ENCODE data around the gene CD6. TPM values are rescaled to one million over a fixed set of nuclear protein-coding genes. Genes with fewer than 3 reads are reported as not detected.
"Not testable (repeated sequence)": the region's sequence is repeated elsewhere in the genome, so short reads cannot be mapped to it uniquely, and the experiment has no call there.

CD6 gene
- total RNA-seq, 1 experiment from 2014 or later, result not detected

DNA sequence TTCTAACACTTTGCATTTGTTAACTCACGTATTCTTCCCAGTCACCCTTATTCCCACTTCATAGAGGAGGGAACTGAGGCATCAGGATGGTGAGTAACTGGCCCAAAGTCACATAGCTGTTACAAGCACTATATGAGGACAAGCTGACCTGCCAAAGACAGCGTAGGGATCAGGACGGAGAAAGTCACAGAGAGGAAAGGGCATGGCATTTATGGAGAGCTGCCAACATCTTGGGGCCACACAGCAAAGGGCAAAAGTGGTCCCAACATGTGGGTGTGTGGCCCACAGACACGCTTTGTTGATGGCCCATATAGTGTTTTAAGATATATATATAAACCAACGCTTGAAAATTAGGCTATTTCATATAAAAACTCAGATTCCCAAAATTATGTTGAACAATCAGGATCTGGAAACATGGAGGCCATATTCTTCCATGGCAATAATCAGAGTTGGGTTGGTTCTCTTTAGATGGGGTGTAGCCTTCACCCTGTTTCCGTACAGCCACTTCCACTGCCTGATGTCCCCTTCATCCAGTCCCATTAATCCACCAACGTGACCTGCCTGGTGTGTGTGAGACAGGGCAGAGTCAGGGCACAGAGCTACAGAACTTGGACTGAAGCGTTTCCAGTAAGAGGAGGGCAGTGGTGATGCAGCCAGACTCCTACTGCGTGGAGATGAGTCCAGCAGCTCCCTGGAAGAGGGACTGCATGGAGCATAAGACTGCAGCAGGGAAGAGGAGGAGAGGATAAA is 90.9 kb downstream of the CD6 start:
- Histone ChIP-seq H3K23me2 (ENCODE audit: insufficient read length, low read depth, low read length, poor library complexity, severe bottlenecking) (no peaks in the 10 kb centered on the region), H4K8ac (replicated peaks; ENCODE audit: insufficient read length, low read depth, low read length) (no peak overlapping the region), H3K9me3 (ENCODE audit: control insufficient read depth, low read depth, low read length) (no peaks in the 10 kb centered on the region), H3K4ac (ENCODE audit: low read depth, low read length) (no peak overlapping the region), H3K23ac (ENCODE audit: insufficient read length, low read depth, low read length) (no peak overlapping the region), H2BK5ac (ENCODE audit: insufficient read length, low read length) (no peak overlapping the region), H2BK120ac (ENCODE audit: low read depth, low read length, poor library complexity, severe bottlenecking) (no peak overlapping the region), H3K14ac (ENCODE audit: insufficient read depth, low read length) (no peak overlapping the region), H4K5ac (ENCODE audit: insufficient read length, low read depth, low read length) (no peak overlapping the region), H4K20me1 (ENCODE audit: control insufficient read depth, insufficient read depth, insufficient read length) (no peaks in the 10 kb centered on the region), H2BK12ac (ENCODE audit: insufficient read length, low read depth, low read length) (no peak overlapping the region), H3K79me2 (ENCODE audit: insufficient read depth, low read length) (no peaks in the 10 kb centered on the region), H2AFZ (ENCODE audit: low read length) (no peak overlapping the region), H2BK15ac (ENCODE audit: low read depth, low read length) (no peak overlapping the region), H3K56ac (ENCODE audit: insufficient read length, low read depth, low read length) (no peak overlapping the region), H3K4me1 (ENCODE audit: insufficient read depth, low read length) (no peaks in the 10 kb centered on the region), H4K91ac (ENCODE audit: insufficient read length, low read depth, low read length) (no peak overlapping the region), H3K4me2 (ENCODE audit: insufficient read depth, insufficient read length, low read length) (no peak overlapping the region), H3K27me3 (ENCODE audit: insufficient read depth, low read length) (no peaks in the 10 kb centered on the region), H3K18ac (ENCODE audit: insufficient read length, low read depth, low read length) (no peak overlapping the region), H2BK20ac (ENCODE audit: low read depth, low read length, poor library complexity, severe bottlenecking) (no peak overlapping the region), H3K27ac (ENCODE audit: insufficient read length, low read depth, low read length) (no peak overlapping the region), H3T11ph (ENCODE audit: low read length) (no peak overlapping the region), H3K9ac (ENCODE audit: extremely low read depth, insufficient read length, low read length) (no peak overlapping the region), H2AK5ac (ENCODE audit: insufficient read length, low read length) (no peak overlapping the region), H3K79me1 (ENCODE audit: insufficient read depth, low read depth, low read length, poor library complexity, severe bottlenecking) (no peaks in the 10 kb centered on the region)
- Mint-ChIP-seq H3K9me3 (no peaks in the 10 kb centered on the region), H3K27me3 (ENCODE audit: low read depth) (peaks cover 10% of the 10 kb centered on the region), H3K4me1 (peaks cover 3 to 4% of the 10 kb centered on the region in 2 experiments), H3K27ac (no peak overlapping the region), H3K4me3 (no peak overlapping the region), H3K36me3 (ENCODE audit: insufficient read depth in 1 of 3, low read depth in 3 of 3) (no peaks in the 10 kb centered on the region)
- DNase-seq, result peak; percentile 3
- WGBS (ENCODE audit: extremely low coverage, insufficient read length, low lambda C conversion rate), result no CpG with 5 or more reads among the region's 9 CpGs
- TF ChIP-seq, protein P1, sequence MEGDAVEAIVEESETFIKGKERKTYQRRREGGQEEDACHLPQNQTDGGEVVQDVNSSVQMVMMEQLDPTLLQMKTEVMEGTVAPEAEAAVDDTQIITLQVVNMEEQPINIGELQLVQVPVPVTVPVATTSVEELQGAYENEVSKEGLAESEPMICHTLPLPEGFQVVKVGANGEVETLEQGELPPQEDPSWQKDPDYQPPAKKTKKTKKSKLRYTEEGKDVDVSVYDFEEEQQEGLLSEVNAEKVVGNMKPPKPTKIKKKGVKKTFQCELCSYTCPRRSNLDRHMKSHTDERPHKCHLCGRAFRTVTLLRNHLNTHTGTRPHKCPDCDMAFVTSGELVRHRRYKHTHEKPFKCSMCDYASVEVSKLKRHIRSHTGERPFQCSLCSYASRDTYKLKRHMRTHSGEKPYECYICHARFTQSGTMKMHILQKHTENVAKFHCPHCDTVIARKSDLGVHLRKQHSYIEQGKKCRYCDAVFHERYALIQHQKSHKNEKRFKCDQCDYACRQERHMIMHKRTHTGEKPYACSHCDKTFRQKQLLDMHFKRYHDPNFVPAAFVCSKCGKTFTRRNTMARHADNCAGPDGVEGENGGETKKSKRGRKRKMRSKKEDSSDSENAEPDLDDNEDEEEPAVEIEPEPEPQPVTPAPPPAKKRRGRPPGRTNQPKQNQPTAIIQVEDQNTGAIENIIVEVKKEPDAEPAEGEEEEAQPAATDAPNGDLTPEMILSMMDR (conservative IDR thresholded peaks at IDR 0.05), result no peak

DNA sequence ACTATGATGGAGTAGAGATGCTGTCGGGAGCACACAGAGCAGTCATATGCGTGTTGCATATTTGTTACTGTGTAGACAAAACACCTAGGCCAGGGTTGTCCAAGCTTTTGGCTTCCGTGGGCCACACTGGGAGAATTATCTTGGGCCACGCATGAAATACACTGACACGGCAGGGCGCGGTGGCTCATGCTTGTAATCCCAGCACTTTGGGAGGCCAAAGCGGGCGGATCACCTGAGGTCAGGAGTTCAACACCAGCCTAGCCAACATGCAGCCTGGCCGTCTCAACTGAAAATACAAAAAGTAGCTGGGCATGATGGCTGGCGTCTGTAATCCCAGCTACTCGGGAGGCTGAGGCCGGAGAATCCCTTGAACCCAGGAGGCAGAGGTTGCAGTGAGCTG is 93.8 kb downstream of the CD6 start:
- H2AFZ ChIP-seq (ENCODE audit: low read length); H3K9me3 ChIP-seq (ENCODE audit: control insufficient read depth, low read depth, low read length); H2BK12ac ChIP-seq (ENCODE audit: insufficient read length, low read depth, low read length); H2AK5ac ChIP-seq (ENCODE audit: insufficient read length, low read length); H3K79me2 ChIP-seq (ENCODE audit: insufficient read depth, low read length); H4K5ac ChIP-seq (ENCODE audit: insufficient read length, low read depth, low read length); H3K27me3 ChIP-seq (ENCODE audit: insufficient read depth, low read length); H3K18ac ChIP-seq (ENCODE audit: insufficient read length, low read depth, low read length); H3K4me2 ChIP-seq (ENCODE audit: insufficient read depth, insufficient read length, low read length); H2BK5ac ChIP-seq (ENCODE audit: insufficient read length, low read length); H3K79me1 ChIP-seq (ENCODE audit: insufficient read depth, low read depth, low read length, poor library complexity, severe bottlenecking); H3K4me3 Mint-ChIP-seq; H3K14ac ChIP-seq (ENCODE audit: insufficient read depth, low read length); H4K8ac ChIP-seq (replicated peaks; ENCODE audit: insufficient read length, low read depth, low read length); H3K4me1 ChIP-seq (ENCODE audit: insufficient read depth, low read length); H4K91ac ChIP-seq (ENCODE audit: insufficient read length, low read depth, low read length); H3T11ph ChIP-seq (ENCODE audit: low read length); H3K56ac ChIP-seq (ENCODE audit: insufficient read length, low read depth, low read length); H2BK20ac ChIP-seq (ENCODE audit: low read depth, low read length, poor library complexity, severe bottlenecking); H2BK120ac ChIP-seq (ENCODE audit: low read depth, low read length, poor library complexity, severe bottlenecking); H3K4me1 Mint-ChIP-seq; H2BK15ac ChIP-seq (ENCODE audit: low read depth, low read length); H4K20me1 ChIP-seq (ENCODE audit: control insufficient read depth, insufficient read depth, insufficient read length); H3K9me3 Mint-ChIP-seq; H3K27ac ChIP-seq (ENCODE audit: insufficient read length, low read depth, low read length); H3K23me2 ChIP-seq (ENCODE audit: insufficient read length, low read depth, low read length, poor library complexity, severe bottlenecking); H3K9ac ChIP-seq (ENCODE audit: extremely low read depth, insufficient read length, low read length); H3K23ac ChIP-seq (ENCODE audit: insufficient read length, low read depth, low read length); H3K36me3 Mint-ChIP-seq (ENCODE audit: insufficient read depth in 1 of 3, low read depth in 3 of 3); H3K4ac ChIP-seq (ENCODE audit: low read depth, low read length): not testable (repeated sequence)
- peaks cover 14% of the 10 kb centered on the region for H3K27me3 Mint-ChIP-seq (ENCODE audit: low read depth)
- H3K27ac Mint-ChIP-seq, result peak overlapping the region in 1 of 3 experiments; percentile 61; a peak in 1 of 7 replicates
- peak; percentile 10 for DNase-seq
- WGBS (ENCODE audit: extremely low coverage, insufficient read length, low lambda C conversion rate), result no CpG with 5 or more reads among the region's 13 CpGs

Measured in H9 (cell line).